GM10847 (cell line): Measurements from ENCODE around the gene OSBPL2.

ENCODE experiments used
- POLR2A ChIP-seq: IDR thresholded peaks from 2 replicates; pipeline ENCODE4 v1.6.1; 2011; ENCODE audit not compliant: insufficient read length; ENCODE audit errors: extremely low read depth

OSBPL2 gene

DNA sequence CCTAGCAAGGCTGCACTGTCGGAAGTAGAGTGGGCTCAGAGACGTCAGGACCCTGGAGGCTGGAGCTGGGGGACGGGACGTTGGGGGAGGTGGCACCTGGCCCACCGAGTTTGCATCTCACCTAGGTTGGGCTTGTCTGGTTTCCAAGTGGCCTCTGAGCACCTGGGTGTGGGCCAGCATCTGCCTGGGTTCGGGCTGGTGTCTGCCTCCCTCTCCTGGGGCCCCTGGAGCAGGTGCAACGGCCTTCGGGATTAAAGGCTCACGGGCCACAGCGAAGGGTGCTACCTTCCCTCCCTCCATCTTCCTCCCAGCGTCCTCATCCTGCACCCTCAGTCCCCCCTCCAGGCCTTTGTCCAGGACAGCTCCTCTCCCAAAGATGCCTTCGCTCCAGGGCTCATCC lies 24.3 kb upstream of the OSBPL2 start:
- TF ChIP-seq POLR2A = no peak

DNA sequence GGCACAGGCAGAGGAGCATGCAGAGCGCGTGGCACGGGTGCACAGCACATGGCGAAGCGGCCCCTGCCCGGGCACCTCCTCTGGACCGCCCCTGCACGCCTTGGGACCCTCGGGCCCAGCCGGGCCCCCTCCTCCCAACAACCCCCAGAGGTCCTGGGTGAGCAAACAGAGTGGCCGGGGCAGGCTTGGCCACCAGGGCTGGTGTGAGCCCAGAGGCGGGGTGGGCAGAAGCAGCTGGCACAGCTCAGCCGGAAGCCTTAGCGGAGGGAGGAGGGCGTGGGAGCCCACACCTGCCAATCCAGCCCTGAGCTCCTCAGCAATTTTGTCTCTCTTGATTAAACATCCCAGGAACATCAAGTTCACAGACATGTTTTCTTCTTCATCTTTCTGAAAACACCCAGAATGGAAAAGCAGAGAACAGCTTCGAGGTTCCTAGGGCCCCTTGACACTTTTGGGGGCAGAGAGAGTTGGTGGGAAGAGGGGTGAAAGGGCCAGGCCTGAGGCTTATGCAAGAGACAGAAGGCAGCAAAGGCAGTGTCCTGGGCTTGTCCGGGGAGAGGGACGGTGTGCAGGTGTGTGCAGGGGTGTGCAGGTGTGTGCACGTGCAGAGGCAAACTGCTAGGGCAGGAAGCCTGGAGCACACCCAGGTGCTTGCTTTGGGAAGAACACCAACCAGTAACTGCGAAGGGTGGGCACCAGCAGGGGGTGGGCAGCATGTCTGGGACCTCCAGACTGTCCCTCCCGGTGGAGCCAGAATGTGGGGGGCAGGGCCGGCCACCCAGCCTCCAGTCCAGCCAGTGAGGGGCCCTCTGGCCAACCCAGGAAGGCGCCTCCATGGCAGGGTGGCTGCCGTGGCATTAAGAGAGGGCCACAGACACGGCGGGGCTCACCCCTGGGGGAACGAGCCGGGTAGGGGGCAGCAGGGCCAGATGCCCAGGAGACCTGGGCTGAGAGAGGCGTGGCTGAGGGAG lies 23.0 kb upstream of the OSBPL2 start:
- TF ChIP-seq POLR2A = no peak

DNA sequence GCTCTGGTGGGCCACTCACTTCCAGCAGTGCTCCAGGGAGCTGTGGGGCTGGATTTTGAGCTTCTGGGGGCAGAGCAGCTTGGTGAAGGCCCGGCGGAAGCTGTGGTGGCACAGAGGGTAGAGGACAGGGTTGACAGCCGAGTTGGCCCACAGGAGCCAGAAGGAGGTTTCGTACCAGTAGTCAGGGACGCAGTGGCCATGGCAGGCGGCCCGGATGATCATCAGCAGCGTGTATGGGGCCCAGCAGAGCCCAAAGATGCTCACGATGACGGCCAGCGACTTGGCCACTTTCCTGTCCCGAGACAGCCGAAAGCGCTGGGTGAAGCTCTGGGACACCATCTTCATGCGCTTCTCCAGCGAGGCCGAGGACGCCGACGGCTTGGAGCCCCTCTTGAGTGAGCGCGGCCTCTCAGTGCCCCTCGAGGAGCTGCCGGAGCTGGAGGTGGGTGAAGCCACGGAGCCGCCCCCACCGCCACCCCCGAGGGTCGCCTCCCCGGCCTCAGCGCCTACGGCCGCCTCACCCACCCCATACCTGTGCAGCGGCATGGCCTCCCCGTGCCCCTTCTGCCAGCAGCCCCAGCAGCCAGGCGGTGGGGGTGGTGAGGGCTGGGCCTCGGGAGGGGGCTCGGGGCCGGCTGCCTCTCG lies 22.2 kb upstream of the OSBPL2 start:
- no peak for TF ChIP-seq POLR2A

DNA sequence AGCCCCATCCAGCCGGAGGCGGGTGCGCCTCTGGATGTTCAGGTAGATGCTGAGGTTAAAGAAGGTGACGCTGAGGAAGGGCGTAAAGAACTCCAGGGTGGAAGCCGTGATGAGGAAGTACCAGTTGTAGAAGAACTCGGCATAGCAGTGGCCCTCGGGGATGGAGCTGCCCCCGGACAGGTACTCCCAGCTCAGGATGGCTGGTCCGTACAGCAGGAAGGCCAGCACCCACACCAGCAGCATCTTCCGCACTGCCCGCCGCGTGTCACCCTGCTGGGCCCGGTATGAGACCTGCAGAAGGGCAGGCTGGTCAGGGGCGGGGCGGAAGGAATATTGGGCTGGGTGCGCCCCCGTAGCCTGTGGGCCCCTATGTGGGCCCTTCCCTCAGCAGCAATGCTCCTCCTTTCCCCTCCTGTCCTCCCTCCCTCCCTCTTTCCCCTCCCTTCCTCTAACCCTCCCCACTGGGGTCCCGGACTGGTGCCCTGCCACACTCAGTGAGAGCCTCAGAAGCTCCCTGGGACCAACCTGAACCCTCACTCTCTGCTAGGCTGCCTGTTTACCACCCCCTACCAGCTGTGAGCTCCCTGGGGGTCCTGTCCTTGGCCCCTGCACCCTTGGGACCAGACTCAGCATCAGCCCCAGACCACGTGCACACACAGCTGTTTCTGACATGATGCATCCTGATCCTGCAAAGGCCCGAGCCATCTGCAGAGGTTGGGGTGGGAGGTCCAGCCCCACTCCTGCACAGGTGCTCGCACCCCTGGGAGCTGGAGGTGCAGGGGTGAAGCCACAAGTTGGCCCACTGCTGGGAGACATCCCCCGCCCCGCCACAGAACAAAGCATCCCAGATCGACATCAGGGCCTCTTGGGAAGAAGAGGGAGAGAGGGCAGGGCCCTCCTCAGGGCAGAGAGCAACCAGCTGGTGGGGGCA lies 21.4 kb upstream of the OSBPL2 start:
- no peak for TF ChIP-seq POLR2A

DNA sequence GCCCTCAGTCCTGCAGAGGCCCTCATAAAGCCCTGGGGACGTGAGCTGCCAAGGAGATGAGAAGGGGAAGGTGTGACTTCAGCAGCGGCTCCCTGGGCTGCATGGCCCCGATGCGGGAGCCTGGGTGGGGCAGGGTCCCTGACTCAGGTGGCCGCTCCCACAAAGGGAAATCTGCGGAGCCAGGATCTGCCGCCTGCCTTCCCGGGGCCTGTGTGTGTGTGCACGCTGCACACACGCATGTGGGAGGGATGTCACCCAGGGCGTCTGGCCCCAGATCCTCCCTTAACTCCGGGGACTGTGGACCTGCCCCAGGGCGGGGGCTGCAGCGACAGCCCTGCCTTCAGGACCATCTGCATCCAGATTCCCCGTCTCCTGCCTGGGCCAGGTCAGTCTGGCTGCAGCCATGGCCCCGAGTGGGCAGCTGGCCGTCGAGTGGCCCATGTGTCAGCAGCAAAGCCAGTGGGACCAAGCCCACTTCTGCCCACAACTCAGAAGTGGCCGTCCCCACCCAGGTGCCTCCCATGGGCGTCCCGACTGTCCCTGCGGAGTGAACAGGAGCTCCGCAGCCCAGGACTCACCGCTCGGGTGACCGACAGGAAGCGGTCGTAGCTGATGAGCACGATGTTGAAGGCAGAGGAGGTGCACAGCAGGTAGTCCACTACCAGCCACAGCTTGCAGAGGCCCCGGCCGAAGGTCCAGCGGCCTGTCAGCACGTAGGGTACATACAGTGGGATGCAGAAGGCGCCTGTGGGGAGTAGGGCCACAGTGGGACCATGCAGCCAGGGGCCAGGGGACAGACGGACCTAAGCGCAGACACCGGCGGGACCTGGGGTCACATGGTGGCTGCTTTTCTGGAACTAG lies 20.2 kb upstream of the OSBPL2 start:
- no peak for TF ChIP-seq POLR2A

DNA sequence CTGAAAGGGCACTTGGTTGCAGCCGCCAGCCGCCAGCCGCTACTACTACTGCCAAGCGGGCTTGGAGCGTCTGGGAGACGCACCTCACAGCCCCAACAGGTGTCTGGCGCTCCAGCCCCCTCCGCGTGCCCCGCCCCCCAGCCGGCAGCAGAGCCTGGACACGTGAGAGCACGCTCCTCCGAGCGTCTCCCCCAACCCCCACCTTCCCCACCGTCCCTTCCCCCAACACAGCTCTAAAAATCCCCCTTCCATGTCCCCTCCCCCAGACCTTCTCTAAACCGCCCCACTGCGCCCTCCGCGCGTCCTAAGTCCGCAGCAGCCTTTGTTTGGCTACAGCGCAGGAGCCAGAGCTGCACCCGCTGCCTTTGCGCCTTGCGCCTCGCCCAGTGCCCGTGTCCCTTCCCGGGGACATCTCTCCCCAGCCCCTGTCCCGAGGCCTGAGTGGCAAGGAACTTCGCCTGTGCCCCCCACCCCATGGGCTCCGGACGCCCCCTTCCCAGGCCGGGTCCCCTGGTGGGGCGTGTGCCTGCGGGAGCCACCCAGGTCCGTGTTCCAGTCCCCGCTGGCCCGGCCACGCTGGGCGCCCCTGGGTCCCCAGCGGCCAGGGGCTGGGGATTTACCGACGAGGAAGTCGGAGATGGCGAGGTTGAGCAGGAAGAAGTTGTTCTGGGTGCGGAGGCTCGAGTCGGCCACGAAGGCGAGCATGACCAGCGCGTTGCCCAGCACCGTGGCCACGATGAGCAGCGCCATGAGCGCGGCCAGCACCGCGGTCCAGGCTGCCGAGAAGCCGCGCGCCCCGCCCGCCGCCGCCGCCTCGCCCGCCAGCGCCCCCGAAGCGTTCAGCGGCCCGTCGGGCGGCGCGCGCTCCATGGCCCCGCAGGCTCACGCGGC lies 19.0 kb upstream of the OSBPL2 start:
- TF ChIP-seq POLR2A = no peak

DNA sequence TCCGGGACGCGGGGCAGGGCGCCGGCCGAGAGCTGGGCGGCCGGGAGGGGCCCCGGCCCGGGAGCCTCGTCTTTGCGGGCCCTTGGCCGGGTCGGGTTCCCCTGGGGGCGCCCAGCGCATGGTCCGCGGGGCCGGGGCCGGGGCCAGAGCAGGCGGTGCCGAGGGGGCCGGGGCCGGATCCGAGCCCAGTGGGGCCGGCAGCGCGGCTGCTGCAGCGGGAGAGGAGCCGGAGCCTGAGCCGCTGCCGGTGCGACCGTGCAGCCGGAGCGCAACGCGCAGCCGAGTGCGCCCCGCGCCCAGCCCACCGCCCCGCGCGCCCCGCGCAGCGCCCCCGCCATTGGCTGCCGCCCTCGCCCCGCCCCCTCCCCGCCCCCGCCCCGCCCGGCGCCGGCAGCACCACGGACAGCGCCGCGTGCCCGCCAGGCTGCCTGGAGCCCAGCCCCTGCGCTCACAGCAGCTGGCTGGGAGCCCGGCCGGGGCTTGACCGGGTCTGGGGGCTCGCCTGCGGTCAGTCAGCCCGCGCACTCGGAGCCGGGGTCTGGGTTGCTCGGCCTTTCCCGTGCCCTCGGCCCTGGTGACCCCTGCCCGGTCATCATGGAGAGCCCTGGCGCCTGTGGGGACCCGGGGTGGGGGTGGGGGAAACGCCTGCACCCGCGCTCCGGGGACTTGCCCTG lies 18.2 kb upstream of the OSBPL2 start, which contains the start of gene HRH3:
Gene HRH3 (minus strand): TSS at position 287 of the 674 bp plus-strand sequence. CDS start 308 bp downstream, outside the sequence.
- no peak for TF ChIP-seq POLR2A

DNA sequence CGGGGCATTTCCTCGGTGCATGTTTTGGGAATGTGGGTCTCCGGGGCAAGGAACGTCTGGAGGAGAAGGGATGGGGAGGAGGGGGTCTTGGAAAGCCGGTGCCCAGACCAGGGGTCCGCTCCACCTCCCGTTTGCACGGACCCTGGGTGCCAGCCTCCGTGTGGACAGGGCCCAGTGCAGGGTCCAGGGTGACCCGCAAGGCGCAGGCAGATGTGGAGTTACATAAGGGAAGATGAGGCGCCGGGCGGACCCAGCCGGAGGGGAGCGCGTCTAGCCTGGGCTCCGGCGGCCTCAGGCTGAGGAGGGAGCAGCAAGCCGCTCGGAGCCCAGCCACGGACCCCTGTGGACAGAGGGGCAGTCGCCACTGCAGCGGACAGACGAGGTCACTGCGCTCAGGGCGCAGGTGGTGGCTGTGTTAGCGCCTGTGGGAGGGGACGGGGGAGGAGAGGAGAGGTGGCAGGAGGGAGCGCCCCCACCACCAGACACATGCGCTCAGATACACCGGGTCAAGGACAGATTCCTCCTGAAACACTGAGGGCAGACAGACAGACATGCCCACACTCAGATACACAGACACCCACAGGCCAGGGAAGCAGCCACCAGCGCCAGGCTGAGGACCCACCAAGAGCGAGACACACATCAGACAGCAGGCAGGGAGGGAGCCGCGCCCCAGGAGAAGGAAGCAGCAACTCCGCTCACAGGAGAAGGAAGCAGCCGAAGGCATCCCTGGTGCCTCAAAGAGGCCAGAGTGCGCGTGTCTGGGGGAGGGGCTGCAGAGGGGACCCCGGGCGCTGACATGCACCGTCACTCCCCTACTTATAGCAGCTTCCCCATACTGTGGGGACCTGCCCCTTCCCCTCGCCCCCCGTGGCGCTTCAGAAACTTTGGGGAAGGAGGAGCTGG lies 17.4 kb upstream of the OSBPL2 start:
- TF ChIP-seq POLR2A = no peak

DNA sequence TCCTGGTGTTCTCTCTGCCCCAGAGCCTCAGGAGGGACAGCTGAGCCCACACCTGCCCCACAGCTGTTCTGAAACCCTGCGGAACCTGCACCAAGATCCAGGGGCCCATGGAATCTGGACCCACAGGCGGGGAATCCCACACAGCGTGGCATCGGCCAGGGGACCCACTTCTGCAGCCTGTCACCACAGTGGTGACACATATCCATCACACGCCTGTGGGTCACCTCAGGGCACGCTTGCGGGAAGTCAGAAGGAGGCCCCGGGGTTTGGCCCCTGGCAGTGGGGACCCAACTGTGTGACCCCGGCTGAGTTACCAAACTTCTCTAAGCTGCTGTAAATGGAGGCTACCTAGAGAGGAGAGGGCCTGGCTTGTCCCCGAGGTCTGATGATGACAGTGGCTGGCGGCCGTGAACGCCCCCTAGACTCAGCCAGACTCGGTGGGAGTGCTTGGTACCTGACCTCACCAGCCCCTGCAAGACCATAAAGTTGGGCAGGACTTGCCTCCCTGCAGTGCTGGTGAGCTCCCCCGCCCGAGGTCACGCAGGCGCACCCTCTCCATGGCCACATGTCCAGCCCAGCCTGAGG lies 16.0 kb upstream of the OSBPL2 start:
- no peak for TF ChIP-seq POLR2A

DNA sequence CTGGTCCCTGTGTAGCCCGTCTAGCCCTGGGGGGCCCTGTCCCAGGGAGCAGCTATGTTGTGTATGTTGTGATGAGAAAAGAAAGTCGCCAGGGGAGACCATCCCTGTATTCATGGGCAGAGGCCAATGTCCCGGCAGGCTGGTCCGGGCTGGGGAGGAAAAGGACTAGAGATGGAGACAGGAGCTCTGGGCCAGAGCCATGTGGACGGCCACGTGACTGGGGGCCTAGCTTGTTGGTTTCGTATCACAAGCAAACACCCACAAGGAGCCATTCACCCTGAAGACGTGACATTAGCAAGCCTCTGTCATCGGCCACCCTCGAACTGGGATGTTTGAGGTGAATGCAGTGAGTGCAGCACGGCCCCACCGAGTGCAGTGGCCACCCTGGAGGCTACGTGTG lies 15.3 kb upstream of the OSBPL2 start:
- TF ChIP-seq POLR2A = no peak

DNA sequence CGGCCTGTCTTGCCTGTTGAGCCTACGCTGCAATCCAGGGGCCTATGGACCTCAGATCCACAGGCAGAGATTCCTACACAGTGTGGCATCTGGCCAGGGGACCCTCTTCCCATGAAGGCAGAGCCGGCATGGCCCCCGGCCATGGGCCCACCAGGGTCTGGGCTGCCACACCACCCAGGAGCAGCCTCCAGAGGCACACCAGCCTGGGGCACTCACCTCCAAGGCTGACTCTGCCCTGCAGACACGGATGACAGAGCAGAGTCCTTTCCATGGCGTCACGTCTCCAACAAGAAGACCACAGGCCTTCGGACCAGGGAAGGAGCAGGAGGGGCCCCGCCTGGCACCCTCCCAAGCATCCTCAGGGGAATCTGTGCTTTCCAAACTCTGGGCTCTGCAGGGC lies 14.8 kb upstream of the OSBPL2 start:
- no peak for TF ChIP-seq POLR2A
